Hematopoietic multipotent progenitor cell treated with erythropoietin and hydrocortisone succinate and interleukin-3 and kit ligand, for 17 days (in vitro differentiated cells): Measurements from ENCODE around the gene PRDX4.
"Not testable (repeated sequence)": the region's sequence is repeated elsewhere in the genome, so short reads cannot be mapped to it uniquely, and the experiment has no call there.

Experiments used
- DNase-seq: peaks from one replicate; pipeline ENCODE4 v3.0.0-alpha.2; 2015; ENCODE audit warnings: low spot score

PRDX4 gene

DNA sequence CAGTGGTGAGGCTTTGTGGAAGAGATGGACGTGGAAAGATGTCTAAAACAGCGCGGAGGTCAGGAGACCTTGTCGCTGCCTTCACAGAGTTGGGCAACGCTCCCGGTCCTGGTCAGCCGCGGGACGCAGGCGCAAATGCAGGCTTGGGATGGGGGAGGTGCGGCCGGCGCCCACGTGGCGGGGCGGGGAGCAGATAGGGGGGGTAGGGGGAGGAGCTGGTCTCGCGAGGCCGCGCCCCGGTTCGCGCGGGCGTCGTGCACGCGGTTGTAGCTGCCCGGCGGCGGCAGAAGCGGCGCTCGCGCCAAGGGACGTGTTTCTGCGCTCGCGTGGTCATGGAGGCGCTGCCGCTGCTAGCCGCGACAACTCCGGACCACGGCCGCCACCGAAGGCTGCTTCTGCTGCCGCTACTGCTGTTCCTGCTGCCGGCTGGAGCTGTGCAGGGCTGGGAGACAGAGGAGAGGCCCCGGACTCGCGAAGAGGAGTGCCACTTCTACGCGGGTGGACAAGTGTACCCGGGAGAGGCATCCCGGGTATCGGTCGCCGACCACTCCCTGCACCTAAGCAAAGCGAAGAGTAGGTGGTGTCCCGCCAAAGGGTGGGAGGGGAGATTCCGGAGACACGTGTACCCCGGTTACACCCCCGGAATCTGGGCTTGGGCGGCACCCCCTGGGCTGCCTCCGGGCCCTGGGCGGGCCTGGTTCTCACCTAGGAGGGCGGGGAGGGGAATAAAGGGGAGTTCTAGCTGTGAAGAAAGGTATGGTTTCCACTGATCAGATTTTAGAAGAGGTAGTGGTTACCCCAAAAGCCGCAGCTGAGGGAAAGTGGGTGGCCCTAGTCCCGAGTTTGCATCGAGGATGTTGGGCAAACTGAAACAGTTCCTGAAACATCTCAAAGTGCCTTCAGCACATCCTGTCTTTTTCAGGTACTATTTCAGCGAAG lies at the start of gene PRDX4:
Gene PRDX4 (plus strand): TSS at position 255 of the 939 bp plus-strand sequence. CDS start 78 bp downstream, at position 333.
- DNase-seq = peak; percentile 87

DNA sequence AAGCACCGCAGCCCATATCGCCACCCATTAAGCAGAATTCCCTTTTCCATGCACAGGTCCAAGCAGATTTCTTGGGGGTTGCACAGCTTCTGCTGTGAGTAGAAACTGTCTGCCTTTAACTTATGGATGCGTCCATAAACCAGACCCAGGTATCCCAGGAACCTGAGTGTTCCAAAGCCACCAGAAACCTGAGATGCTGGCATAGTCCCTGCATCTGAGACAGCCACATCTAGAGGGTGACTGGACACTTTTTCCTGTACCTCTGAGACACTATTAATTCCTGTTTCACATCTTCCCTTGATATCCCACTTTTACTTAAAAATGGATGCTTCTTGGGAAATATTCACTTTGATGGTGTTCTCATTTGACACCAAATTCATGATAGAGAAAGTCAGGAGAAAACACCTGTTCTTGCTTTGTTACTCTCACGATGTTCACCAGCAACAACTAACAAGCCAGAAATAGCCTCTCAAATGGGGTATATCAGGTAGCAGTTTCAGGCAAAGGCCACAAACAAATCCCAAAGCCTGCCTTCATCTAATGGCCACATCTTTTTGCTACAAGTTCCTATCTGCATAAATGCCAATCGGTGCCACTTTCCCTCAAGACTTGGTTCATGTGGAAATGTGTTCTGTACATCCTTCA lies 45.5 kb upstream of the PRDX4 start:
- DNase-seq = no peak

DNA sequence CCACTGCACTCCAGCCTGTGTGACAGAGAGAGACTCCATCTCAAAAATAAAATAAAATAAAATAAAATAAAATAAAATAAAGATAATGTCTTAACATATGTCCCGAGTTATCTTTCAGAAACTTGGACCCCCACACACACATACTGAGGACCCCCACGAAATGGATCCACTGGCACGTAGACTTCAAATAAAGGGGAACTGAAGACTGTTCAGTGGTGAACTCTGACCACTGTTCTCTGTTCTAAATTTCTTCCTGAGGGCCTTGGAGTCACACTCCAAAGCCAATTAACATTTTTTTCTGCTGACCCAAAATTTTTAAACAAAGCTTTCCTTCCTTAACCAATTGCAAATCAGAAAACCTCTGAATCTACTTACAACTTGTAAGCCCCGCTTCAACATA lies 43.5 kb upstream of the PRDX4 start:
- DNase-seq = no peak

DNA sequence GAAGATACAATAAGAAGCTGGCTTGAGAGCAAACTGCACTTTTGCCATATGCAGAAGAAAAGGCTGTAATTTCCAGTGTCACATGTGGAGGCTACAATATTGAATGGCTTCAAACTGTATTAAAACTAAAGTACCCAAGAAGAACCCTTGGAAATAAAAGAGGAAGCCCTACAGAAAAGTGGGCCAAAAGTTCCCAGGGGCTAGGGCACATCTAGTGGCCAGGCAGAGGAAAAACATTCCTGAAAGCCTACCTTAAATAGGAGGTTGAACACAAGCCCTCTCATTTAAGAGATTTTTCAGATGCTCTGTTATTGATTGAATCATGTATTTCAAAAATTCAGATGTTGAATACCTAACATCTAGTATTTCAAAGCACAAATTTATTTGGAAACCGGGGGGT lies 40.6 kb upstream of the PRDX4 start:
- DNase-seq = no peak

DNA sequence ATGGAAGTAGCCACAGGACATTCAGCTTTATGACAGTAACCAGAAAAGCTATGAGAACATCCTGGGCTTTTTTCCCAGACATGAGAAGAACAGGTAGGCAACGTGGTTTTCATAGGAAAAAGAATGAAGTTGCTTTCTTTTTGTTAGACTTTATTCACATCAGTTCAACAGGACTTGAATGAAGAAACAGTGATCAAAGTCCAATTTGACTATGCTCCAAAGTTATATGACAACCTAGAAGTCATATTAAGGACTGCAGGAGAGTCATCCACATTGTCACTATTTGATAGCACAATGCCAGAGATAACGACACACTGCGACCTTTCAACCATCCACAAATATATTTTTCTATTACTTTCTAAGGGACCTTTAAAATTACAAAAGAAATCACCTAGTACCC lies 39.2 kb upstream of the PRDX4 start:
- DNase-seq = no peak

DNA sequence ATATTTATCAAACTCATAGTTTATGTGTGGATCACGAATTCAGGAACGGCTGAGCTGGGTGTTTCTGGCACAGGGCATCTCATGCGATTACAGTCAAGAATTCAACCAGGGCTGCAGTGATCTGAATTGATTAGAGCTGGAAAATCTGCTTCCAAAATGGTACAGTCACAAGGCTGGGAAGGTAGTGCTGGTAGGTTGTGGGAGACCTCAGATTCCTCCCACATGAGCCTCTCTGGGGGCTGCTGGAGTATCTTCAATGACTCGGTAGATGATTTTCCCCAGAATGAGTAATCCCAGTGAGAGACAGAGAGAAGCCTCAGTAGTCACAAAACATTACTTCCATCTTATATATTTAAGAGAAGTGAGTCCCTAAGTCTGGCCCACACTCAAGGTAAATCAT lies 36.2 kb upstream of the PRDX4 start:
- DNase-seq = no peak

DNA sequence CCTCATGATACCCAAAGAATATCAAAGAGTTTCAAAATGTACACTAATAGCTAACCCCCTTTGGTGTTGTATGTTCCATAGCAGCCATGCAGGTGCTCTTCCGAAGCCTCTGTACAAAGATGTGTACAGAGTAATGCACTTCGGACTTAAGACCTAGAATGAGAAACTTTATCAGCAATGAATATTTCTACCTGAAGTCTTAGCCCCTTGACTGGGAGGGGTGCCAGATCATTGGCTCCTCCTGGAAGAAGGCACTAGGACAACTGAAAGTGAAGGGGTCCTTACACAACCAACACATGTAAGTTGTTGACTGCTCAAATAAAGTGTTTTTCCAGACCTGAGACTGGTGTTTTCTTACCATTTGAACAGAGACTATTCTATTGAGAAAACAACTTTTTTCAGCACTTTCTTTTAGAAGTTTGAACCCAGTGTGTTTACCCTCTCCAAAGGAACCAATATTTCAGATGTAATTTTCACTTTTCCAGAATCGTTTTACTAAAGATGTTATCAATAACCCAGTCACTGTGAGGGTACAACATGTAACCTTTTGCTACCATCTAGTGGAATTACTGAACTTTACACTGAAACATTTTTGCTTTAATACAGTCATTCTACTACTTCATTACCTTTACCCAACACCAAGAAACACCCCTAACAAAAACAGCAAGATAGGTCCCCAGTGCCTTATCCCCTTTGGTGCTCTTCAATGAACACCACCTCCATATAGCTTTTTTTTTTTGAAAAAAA lies 33.3 kb upstream of the PRDX4 start:
- DNase-seq = no peak

DNA sequence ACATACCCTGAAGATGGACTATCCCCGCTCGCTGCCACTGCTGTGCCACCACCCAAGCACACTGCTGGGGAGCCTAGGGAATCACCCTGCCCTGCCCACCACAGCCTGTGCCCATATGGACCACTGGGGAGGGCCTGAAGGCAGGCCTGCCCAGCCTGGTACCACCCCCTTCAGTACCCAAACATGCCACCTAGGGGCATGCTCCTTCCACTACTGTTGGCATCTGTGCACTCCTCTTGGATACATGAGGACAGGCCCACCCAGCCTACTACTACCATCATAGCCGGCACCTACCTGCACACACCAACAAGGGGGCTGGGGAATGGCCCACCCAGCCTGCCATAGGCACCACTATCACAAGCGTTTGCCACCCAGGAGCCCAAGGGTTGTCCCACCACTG lies 30.1 kb upstream of the PRDX4 start:
- peak; percentile 6 for DNase-seq

DNA sequence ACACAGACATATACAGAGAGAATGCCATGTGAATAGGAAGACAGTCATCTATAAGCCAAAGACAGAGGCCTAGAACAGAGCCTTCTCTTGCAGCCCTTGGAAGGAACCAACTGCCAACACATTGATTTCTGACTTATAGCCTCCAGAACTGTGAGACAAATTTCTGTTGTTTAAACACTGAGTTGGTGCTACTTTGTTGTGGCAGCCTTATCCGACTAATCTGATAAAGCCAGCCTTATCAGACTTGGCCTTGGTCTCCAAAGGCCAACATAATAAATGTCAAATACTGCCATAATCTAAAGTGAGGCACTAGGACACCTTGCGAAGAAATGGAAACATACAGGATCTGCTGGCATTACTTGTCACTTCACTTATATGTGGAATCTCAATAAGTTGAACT lies 24.3 kb upstream of the PRDX4 start:
- DNase-seq = no peak

DNA sequence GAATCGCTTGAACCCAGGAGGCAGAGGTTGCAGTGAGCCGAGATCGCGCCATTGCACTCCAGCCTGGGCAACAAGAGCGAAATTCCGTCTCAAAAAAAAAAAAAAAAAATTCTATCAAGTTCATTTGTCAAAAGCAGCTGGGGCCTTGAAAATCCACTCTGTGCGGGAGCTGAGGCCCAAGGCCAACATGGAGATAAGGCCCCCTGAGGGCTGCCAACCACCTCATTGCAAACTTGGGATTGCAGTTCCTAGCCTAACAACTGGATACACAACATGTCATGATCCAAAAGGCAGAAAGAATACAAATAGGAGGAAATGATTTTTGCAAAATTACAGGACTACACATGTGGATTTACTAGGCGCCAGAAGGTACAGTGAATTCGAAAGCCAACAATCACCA lies 22.5 kb upstream of the PRDX4 start:
- no peak for DNase-seq

DNA sequence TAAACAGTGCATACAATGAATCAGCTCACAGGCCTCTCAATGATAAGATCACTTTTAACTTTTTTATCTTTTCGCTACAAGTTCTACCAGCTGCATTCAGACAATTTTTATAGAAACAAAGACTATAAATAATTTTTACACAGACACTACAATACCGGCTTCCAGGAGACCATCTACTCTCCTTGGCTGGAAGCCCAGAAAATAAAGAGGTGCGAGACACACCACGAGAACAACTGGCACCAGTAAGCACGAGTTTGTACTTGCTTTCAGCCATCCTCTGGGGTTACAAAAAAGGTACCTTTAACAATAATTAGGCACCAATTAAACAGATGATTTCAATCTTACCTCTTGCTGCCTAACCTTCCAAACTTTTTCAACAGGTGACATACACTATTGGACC lies 11.2 kb upstream of the PRDX4 start:
- no peak for DNase-seq

DNA sequence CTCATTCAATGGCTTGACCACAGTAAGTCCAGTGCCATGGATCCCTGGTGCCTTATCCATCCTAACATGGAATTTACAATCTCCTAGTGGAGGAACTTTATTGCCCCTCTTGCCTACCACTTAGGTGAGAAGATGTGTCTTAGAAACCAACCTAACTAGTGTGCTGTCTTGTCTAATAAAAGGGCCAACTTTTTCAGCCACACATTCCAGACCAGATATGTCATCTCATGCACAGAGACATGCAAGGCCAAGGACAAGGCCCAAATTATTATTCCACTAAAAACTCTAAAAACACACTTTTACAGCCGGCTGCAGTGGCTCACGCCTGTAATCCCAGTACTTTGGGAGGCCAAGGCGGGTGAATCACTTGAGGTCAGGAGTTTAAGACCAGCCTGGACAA lies 10.6 kb upstream of the PRDX4 start:
- DNase-seq = no peak

DNA sequence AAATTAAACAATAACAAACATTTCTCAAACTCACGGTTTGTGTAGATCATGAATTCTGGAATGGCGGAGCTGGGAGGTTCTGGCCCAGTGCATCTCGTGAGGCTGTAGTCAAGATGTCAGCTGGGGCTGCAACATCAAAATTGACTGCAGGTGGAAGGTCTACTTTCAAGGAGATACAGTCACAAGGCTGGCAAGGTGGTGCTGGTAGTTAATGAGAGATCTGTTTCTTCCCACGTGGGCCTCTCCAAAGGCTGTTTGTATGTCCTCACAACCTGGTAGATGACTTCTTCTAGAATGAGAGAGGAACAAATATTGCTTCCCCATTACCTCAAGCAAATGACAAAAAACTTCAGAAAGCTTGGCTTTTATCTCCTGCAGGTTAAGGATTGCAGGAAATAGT lies 8.0 kb upstream of the PRDX4 start:
- DNase-seq = no peak

DNA sequence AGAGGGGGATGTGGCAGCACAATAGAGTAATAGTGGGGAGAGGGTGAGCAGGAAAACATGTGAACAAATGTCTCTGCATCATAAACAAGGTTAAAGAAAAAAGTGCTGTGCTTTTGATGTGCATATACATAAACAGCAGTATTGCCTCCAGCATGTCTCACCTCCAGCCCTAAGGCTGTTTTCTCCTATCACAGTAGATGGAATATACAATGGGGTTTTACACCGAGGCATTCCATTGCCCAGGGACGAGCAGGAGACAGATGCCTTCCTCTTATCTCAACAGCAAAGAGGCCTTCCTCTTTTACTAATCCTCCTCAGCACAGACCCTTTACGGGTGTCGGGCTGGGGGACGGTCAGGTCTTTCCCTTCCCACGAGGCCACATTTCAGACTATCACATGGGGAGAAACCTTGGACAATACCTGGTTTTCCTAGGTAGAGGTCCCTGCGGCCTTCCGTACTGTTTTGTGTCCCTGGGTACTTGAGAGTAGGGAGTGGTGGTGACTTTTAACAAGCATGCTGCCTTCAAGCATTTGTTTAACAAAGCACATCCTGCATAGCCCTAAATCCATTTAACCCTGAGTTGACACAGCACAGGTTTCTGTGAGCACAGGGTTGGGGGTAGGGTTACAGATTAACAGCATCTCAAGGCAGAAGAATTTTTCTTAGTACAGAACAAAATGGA lies 7.1 kb upstream of the PRDX4 start:
- not testable (repeated sequence) for DNase-seq

DNA sequence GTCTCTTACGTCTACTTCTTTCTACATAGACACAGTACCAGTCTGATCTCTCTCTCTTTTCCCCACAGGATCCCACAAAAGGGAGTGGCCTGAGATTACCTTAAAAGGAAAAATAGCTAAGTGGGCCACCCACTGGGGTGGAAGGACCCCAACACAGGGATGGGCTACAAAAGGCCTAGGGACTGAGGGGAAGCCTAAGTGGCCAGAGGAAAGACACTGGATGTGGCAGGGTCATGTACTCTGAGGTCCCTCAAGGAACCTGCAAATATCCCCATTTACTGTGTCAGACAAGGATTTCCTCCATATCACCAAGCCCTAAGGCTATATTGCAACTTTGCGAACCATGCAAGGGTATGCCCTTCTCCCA lies 6.5 kb upstream of the PRDX4 start:
- no peak for DNase-seq

DNA sequence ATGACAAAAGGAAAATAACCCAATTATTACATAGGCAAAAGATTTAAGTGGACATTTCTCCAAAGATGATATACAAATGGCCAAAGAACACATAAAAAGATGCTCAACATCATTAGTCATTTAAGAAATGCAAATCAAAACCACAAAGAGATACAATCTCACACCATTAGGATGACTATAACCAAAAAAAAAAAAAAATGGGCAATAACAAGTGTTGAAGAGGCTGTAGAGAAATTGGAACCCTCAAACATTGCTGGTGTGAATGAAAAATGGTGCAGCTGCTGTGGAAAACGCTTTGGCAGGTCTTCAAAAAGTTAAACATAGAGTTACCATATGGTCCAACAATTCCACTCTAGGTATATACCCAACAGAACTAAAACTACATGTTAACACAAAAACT lies 5.6 kb upstream of the PRDX4 start:
- DNase-seq = no peak

DNA sequence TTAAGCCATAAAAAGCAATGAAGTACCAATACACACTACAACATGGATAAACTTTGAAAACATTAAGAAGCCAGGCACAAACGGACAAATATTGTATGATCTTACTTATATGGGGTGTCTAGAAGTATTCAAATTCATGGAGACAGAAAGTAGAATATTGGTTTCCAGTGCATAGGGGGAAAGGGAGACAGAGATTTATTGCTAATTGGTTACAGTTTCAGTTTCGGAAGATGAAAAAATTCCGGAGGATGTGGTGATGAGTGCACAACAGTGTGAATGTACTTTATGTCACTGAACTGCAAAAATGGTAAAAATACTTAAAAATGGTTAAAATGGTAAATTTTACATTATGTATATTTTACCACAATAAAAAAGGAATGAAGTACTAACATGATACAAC lies 5.1 kb upstream of the PRDX4 start:
- no peak for DNase-seq

DNA sequence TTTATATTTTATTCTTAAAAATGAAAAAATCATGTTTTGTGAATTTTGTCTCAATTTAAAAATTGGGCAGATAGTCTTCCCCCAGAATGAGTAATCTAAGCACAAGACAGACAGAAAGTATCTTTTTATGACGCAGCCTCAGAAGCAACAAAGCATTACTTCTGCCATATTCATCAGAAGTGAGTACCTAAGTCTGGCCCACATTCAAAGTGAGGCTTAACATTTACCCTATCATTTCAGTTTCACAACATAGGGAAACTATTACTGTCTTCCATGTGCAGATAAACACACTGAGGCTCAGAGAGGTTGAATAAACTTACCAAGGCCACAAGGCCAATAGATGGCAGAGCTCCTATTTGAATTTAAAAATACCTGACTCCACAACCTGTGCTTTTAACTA lies 4.4 kb upstream of the PRDX4 start:
- no peak for DNase-seq

DNA sequence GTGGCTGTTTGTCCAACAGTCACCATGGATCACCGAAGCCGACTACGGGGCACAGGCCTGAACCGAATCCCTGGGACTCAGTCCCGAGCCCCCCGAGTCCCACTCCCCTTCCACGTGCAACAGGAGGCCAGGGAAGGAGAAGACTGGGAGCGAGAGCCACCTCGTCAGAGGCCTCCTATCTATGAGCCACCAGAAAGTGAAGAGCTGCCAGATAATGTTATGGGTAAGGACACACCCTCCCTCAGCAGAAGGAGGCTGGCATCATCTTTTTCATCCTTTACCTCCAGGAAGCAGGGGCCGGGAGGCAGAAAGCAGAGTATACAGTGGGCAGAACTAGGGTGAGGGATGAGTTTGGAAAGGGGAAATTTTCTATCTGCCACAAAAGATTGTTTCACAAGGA lies 2.8 kb upstream of the PRDX4 start:
- DNase-seq = peak; percentile 60

DNA sequence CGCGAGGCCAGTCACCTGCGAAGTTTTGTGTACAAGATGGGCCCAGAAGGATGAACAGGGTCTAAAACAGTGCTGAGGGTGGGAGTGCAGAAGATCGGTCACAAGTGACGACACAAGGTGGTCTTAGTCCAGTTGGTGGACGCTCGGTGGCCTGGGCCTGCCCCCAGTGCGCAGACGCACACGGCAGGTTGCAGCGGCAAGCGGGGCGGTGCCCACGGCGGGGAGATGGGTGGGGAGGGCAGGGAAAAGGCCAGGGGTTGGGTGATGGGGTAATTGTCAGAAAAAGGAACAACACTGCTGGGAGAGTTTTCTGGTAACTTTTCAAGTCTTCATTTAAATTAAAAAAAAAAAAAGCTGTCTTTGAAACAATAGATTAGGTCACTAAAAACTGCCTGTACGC lies 1.0 kb upstream of the PRDX4 start:
- no peak for DNase-seq

DNA sequence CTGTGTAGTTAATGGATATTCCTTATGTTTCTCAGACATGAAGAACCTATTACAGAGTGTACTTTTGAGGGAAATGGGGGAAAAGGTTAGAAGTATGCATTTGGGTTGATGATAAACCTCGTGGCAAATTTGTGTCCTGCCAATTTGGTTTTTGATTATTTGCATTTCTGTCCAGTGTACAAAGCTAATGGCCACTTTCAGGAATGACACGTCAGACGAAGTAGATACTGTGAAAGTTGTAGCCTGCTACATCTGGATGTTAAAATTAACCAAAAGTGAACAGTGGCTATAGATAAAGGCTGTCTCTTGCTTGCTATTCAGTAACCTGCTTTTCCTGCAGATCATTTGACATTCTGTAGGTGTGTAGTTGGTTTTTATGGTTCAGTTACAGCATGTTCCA lies 1.0 kb downstream of the PRDX4 start:
- DNase-seq = peak; percentile 11

DNA sequence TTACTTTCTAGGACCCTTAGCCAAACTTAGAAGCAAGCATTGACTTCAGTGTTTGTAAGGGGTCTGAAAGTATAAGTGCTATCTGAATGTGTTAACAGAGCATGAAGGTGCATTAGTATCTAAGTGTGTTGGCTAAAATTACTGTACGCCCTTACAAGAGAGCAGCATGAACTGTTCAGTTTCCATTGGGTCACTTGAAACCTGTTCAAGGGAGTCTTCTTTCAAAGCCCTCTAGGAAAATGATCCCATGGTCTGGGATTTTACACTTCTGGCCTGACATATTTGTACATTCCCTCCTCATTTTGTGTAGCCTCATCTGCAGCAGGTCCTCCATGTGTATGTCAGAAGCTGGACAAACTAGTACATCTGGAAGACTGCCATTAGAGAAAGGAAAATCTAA lies 3.2 kb downstream of the PRDX4 start:
- no peak for DNase-seq
